SU-DHL-6 (cell line): ENCODE measurements around the gene CTNNA2.

Experiments used
- H2AFZ ChIP-seq: fragments of 200-600 bp; sonication (generic); 2 replicates; pipeline ENCODE4 v1.6.1; 2014; ENCODE audit warnings: low read depth, mild to moderate bottlenecking, moderate library complexity, mixed read lengths, antibody characterized with exemption, low read length; ENCODE audit not compliant: severe bottlenecking
- H3F3A ChIP-seq: fragments of 200-600 bp; shearing (Covaris generic); 2 replicates; pipeline ENCODE4 v1.6.0; 2016; ENCODE audit warnings: antibody characterized with exemption, mild to moderate bottlenecking; ENCODE audit not compliant: insufficient read depth
- H3K27ac ChIP-seq: fragments of 200-600 bp; sonication (generic); 2 replicates; pipeline ENCODE4 v1.5.1; 2016; ENCODE audit warnings: low read depth, mild to moderate bottlenecking, low read length, moderate library complexity, mixed read lengths
- H3K27me3 ChIP-seq: fragments of 200-600 bp; sonication (generic), shearing (Covaris generic); 2 replicates; pipeline ENCODE4 v1.6.0; 2014; ENCODE audit warnings: mild to moderate bottlenecking, low read length
- H3K36me3 ChIP-seq: fragments of 200-600 bp; sonication (generic); 2 replicates; pipeline ENCODE4 v1.6.1; 2014; ENCODE audit warnings: mild to moderate bottlenecking, low read length, mixed read lengths
- H3K4me2 ChIP-seq: fragments of 300-600, 200-600 bp; shearing (Covaris generic), sonication (generic); 2 replicates; pipeline ENCODE4 v1.6.0; 2014; ENCODE audit warnings: low read length, low read depth, mild to moderate bottlenecking; ENCODE audit not compliant: poor library complexity, severe bottlenecking
- H3K4me3 ChIP-seq: fragments of 200-600 bp; sonication (generic); 2 replicates; pipeline ENCODE4 v1.5.1; 2014; ENCODE audit warnings: antibody characterized with exemption, low read length, mild to moderate bottlenecking, mixed read lengths; ENCODE audit not compliant: insufficient read depth, poor library complexity, severe bottlenecking
- H3K79me2 ChIP-seq: fragments of 200-600 bp; sonication (generic); 2 replicates; pipeline ENCODE4 v1.6.1; 2014; ENCODE audit warnings: mild to moderate bottlenecking, low read length, moderate library complexity; ENCODE audit not compliant: insufficient read depth
- H3K9ac ChIP-seq: fragments of 200-600 bp; sonication (generic); 2 replicates; pipeline ENCODE4 v1.7.0; 2014; ENCODE audit warnings: mild to moderate bottlenecking, low read length
- H3K9me2 ChIP-seq: fragments of 200-600 bp; sonication (generic); replicated peaks from 2 replicates; pipeline ENCODE4 v1.6.1; 2014; ENCODE audit warnings: low read length; ENCODE audit not compliant: insufficient read depth
- H3K9me3 ChIP-seq: fragments of 200-600 bp; sonication (generic); 2 replicates; pipeline ENCODE4 v1.6.1; 2014; ENCODE audit warnings: low read length, mixed read lengths; ENCODE audit not compliant: insufficient read depth
- H4K20me1 ChIP-seq: fragments of 200-600 bp; sonication (generic); 2 replicates; pipeline ENCODE4 v1.6.1; 2014; ENCODE audit warnings: low read depth, mild to moderate bottlenecking, antibody characterized with exemption, low read length, moderate library complexity, mixed read lengths
- EZH2phosphoT487 ChIP-seq: fragments of 200-600 bp; sonication (generic), shearing (Covaris generic); conservative IDR thresholded peaks from 2 replicates; pipeline ENCODE4 v1.6.1; 2018; ENCODE audit warnings: mild to moderate bottlenecking, antibody characterized with exemption, low read length, moderate library complexity, mixed read lengths
- TF ChIP-seq, protein P1 (sequence below): fragments of 200-600 bp; sonication (generic); IDR thresholded peaks from one replicate; pipeline ENCODE4 v1.5.1; 2017; ENCODE audit warnings: antibody characterized with exemption, mild to moderate bottlenecking, low read length, moderate library complexity; ENCODE audit not compliant: insufficient read depth, poor library complexity, severe bottlenecking

Gene CTNNA2

DNA sequence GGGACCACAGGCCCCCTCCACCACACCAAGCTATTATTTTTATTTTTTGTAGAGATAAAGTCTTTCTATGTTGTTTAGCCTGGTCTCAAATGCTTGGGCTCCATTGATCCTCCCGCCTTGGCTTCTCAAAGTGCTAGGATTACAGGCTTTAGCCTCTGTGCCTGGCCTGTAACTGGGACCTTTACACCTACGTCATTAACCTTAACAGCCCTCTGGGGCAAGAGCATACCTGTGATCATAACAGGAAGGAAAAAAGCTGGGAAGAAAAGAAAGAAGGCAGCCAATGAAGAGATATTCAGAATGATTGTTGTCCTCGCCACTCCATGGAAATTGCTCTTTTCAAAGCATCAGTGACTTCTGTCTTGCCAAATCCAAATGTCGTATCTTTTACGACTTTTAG is 453.5 kb downstream of the CTNNA2 start:
- Histone ChIP-seq H4K20me1 (no peaks in the 10 kb centered on the region), H3K79me2 (no peaks in the 10 kb centered on the region), H3K9me3 (no peaks in the 10 kb centered on the region), H2AFZ (no peak overlapping the region), H3K4me2 (no peak overlapping the region), H3K9me2 (no peaks in the 10 kb centered on the region), H3K27ac (no peak overlapping the region), H3K27me3 (no peaks in the 10 kb centered on the region), H3K36me3 (no peaks in the 10 kb centered on the region), H3K9ac (no peak overlapping the region), H3K4me3 (no peak overlapping the region), H3F3A (no peaks in the 10 kb centered on the region)
- TF ChIP-seq, protein P1, sequence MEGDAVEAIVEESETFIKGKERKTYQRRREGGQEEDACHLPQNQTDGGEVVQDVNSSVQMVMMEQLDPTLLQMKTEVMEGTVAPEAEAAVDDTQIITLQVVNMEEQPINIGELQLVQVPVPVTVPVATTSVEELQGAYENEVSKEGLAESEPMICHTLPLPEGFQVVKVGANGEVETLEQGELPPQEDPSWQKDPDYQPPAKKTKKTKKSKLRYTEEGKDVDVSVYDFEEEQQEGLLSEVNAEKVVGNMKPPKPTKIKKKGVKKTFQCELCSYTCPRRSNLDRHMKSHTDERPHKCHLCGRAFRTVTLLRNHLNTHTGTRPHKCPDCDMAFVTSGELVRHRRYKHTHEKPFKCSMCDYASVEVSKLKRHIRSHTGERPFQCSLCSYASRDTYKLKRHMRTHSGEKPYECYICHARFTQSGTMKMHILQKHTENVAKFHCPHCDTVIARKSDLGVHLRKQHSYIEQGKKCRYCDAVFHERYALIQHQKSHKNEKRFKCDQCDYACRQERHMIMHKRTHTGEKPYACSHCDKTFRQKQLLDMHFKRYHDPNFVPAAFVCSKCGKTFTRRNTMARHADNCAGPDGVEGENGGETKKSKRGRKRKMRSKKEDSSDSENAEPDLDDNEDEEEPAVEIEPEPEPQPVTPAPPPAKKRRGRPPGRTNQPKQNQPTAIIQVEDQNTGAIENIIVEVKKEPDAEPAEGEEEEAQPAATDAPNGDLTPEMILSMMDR: no peak
- no peak for TF ChIP-seq EZH2phosphoT487

DNA sequence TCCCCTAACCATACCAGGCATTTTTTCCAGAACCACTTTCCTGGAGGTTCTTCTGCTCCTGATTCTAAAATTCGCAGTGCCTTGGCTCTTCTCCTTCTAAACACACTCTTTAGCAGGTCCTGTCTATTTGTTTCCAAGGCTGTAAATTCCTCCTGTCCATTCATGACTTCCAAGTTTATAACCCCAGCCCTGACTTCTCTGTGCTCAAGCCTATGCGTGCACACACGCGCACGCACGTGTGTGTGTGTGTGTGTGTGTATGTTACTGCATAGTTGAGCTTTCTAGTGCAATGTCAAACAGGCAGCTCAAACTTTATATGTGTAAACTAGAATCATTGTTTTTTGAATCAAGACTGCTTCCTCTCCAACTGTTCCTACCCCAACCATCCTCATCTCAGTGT is 454.0 kb downstream of the CTNNA2 start:
- H3K9ac ChIP-seq: no peak overlapping the region

DNA sequence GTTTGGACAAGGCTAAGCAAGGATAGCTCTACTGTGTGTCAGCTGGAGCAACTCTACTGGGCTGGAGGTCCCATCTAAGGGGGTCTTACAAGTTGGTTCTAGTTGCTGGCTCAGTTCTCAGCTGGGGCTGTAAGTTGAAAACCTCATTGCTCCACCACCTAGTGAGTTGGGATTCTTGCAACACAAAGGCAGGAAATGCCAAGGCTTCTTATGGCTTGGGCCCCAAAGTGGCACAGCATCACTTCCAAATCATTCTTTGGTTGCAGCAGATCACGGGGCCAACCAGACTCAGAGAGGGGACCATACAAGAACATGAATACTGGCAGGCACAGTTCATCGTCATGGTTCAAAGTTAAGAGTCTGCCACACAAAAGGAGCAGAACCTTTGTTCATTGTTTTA is 459.0 kb downstream of the CTNNA2 start:
- Histone ChIP-seq H3K79me2 (no peaks in the 10 kb centered on the region), H3K4me2 (no peak overlapping the region), H3K27me3 (no peaks in the 10 kb centered on the region), H4K20me1 (no peaks in the 10 kb centered on the region), H2AFZ (no peak overlapping the region), H3F3A (no peaks in the 10 kb centered on the region), H3K27ac (no peak overlapping the region), H3K9me3 (no peaks in the 10 kb centered on the region), H3K9ac (no peak overlapping the region), H3K36me3 (no peaks in the 10 kb centered on the region), H3K9me2 (no peaks in the 10 kb centered on the region), H3K4me3 (no peak overlapping the region)
- no peak for TF ChIP-seq EZH2phosphoT487
- TF ChIP-seq, protein P1: no peak

More for the DNA sequence above, 454.0 kb downstream of the CTNNA2 start:
- Histone ChIP-seq H3F3A (no peaks in the 10 kb centered on the region), H3K9me3 (no peaks in the 10 kb centered on the region), H3K79me2 (no peaks in the 10 kb centered on the region), H4K20me1 (no peaks in the 10 kb centered on the region), H3K4me3 (no peak overlapping the region), H2AFZ (no peak overlapping the region), H3K27me3 (no peaks in the 10 kb centered on the region), H3K4me2 (no peak overlapping the region), H3K36me3 (no peaks in the 10 kb centered on the region), H3K27ac (no peak overlapping the region), H3K9me2 (no peaks in the 10 kb centered on the region)
- no peak for TF ChIP-seq EZH2phosphoT487
- TF ChIP-seq, protein P1: no peak

DNA sequence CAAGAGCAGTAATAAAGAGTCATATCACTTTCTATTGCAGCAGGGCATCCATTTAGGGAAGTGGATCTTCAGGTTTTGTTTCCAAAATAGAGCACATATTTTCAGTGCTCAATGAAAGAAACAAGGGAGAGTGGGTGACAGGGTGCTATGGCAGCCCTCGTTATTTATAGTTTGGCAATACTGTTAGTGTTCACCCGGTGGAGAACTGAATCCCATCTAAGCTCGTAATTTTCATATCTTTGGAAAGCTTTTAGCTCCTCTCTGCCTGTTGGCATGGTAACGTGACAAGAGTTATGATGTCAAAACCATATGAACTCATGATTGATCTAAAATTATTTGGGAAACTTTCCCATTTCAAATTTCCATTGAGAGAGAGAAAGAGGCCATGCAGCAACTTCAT is 459.8 kb downstream of the CTNNA2 start:
- no peaks in the 10 kb centered on the region for H4K20me1 ChIP-seq
- no peak overlapping the region for H3K27ac ChIP-seq
- H3K36me3 ChIP-seq: no peaks in the 10 kb centered on the region
- H3K9me2 ChIP-seq: no peaks in the 10 kb centered on the region
- H3K4me2 ChIP-seq: no peak overlapping the region
- H2AFZ ChIP-seq: no peak overlapping the region
- TF ChIP-seq EZH2phosphoT487: no peak
- TF ChIP-seq, protein P1: no peak
- H3F3A ChIP-seq: no peaks in the 10 kb centered on the region
- no peaks in the 10 kb centered on the region for H3K9me3 ChIP-seq
- H3K9ac ChIP-seq: no peak overlapping the region
- H3K4me3 ChIP-seq: no peak overlapping the region
- H3K79me2 ChIP-seq: no peaks in the 10 kb centered on the region
- no peaks in the 10 kb centered on the region for H3K27me3 ChIP-seq
